ENCODE results near the gene PSORS1C2.

Gene PSORS1C2

DNA sequence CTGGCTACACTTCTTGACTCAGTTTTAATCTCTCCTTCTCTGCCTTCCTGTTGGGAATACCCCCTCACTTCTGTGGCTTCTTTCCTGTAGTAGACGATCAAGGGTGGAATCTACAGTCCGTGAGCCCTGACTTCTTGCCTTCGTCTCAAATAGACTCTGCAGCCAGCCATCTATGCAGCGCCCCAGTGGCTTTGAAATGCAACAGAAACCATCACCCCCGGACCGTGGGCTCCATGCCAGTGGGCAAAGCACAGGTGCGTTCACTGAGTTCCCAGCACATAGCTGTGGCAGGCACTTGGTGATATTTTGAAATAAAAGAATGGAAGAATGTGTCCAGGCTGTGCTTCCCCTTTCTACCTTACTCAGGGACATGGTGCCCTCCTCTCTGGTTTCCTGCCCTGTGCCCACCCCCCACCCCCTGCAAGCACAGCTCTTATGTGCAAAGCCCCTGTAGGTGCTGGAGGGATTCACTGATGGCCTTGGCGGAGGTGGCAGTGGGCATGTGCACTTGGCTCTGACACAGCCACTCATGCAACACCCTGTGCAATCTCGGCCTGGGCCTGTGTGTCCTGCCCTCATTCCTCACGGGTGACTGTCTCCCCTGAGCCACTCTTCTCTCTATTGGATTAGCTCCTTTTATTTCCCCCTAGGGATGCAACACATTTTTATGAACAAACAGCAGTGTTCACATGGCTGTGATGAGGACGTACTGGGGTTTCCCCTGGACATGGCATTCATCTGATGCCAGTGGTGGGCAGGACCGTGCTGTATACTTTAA is 13.1 kb downstream of the PSORS1C2 start:
- H3K36me3 ChIP-seq (ENCODE audit: control insufficient read depth, insufficient read depth, low read length) = no peaks in the 10 kb centered on the region
- peak overlapping the region; percentile 6 for H3K27ac ChIP-seq (ENCODE audit: low read depth, low read length)
- no peak overlapping the region for H3K4me3 ChIP-seq (ENCODE audit: low read length)
- no peaks in the 10 kb centered on the region for H3K27me3 ChIP-seq (ENCODE audit: control insufficient read depth, insufficient read depth, low read length)
- H3K9ac ChIP-seq (ENCODE audit: low read length) = no peak overlapping the region
- peaks cover 22% of the 10 kb centered on the region for H3K4me1 ChIP-seq (ENCODE audit: control insufficient read depth, insufficient read depth, low read length)

DNA sequence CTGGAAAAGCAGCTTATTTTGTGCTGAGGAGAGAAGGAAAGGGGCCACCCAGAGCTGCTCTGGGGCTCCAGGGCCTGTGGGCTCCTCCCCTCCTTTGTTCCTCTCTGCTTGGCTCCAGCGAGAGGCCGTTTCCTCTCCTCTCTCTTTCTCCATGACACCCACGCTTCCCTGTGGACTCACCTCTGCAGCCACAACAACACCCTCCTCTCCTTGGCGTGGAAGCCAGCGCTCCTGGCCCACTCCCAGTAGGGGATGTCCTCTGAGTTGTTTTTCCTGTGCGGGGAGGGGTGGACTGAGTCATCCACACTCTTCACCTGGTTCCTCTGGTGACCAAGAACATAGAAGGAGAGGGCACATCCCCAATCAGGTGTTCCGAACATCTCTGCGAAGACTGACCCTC is 13.7 kb downstream of the PSORS1C2 start:
- Histone ChIP-seq H3K27me3 (ENCODE audit: control insufficient read depth, insufficient read depth, low read length) (no peaks in the 10 kb centered on the region), H3K4me1 (ENCODE audit: control insufficient read depth, insufficient read depth, low read length) (peaks cover 22% of the 10 kb centered on the region), H3K36me3 (ENCODE audit: control insufficient read depth, insufficient read depth, low read length) (no peaks in the 10 kb centered on the region), H3K9ac (ENCODE audit: low read length) (no peak overlapping the region), H3K27ac (ENCODE audit: low read depth, low read length) (peak overlapping the region; percentile 6), H3K4me3 (ENCODE audit: low read length) (no peak overlapping the region)

DNA sequence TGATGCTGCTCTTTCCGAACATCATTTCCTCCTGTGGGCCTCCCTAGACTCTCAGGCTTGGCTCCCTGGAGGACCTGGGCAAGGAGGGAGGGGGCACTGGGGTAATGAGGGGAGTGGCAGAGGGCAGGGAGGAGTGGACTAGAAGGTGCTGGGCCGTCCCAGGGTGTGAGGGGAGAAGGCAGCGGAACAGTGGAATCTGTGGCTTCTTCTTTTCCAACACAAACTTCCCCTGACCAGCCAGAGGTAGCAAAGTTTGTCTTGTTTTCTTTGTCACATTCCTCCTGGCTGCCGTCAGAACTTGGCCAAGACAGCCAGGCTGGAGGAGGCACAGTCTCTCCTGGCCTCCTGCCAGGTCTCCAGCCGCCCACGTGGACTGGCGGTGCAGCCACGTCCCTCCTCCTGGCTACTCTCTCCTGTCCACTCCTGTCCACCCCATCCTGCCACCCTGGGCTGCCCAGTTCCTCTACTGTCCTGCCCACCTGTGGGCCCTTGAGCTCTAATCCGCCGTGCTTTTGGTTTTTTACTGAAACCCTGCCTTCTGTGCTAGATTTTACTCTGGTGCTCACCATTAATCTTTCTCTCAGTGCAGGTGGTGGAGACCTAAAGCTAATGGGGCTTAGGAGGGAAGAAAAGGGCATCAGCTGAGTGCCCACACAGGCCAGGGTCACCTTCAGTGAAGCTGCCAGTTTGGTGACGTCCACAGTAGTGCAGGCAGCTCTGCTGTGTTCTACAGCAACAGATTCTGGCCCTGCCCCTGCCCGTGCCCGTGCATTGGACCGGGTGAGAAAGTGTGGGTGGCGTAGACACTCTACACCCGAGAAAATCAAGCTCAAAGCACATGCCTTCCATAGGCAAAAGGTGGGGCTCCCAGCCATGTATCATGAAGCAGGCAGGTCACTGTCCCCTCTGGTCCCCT is 15.8 kb downstream of the PSORS1C2 start:
- Histone ChIP-seq H3K27ac (ENCODE audit: low read depth, low read length) (peak overlapping the region; percentile 80), H3K4me1 (ENCODE audit: control insufficient read depth, insufficient read depth, low read length) (peaks cover 22% of the 10 kb centered on the region), H3K36me3 (ENCODE audit: control insufficient read depth, insufficient read depth, low read length) (no peaks in the 10 kb centered on the region), H3K27me3 (ENCODE audit: control insufficient read depth, insufficient read depth, low read length) (peaks cover 3% of the 10 kb centered on the region), H3K4me3 (ENCODE audit: low read length) (no peak overlapping the region), H3K9ac (ENCODE audit: low read length) (no peak overlapping the region)

DNA sequence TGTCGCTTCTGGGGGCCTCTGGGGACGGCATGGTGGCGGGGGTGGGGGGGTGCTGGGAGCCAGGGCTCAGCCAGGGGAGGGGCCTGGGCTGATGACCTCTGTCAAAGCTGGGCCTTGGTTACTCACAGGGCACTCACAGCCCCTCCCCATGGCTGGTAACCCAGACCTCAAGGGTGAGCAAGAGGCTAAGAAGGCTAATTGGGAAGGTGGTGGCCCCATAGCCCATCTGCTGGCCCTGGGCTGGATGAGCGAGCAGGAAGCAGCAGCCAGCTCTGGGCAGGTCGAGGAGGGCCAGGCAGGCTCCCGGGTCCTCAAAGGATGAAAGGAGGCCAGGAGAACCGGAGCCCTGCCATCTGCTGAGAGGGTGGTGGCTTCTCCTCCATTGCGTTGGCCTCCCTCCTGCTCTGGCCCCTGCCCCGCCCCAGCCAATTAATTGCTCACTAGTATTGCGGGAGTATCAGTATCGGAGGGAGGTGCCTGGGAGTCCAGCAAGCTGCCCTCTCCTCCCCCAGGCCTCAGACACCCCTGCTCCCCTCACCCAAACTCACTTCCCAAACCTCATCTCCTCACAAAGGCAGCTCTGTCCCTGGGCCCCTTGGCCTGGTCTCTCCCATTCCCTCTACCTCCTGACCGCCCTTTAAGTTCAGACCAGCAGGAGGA is 17.6 kb downstream of the PSORS1C2 start:
- Histone ChIP-seq H3K4me1 (ENCODE audit: control insufficient read depth, insufficient read depth, low read length) (peaks cover 22% of the 10 kb centered on the region), H3K9ac (ENCODE audit: low read length) (no peak overlapping the region), H3K4me3 (ENCODE audit: low read length) (no peak overlapping the region), H3K27ac (ENCODE audit: low read depth, low read length) (no peak overlapping the region), H3K36me3 (ENCODE audit: control insufficient read depth, insufficient read depth, low read length) (no peaks in the 10 kb centered on the region), H3K27me3 (ENCODE audit: control insufficient read depth, insufficient read depth, low read length) (peaks cover 3% of the 10 kb centered on the region)

DNA sequence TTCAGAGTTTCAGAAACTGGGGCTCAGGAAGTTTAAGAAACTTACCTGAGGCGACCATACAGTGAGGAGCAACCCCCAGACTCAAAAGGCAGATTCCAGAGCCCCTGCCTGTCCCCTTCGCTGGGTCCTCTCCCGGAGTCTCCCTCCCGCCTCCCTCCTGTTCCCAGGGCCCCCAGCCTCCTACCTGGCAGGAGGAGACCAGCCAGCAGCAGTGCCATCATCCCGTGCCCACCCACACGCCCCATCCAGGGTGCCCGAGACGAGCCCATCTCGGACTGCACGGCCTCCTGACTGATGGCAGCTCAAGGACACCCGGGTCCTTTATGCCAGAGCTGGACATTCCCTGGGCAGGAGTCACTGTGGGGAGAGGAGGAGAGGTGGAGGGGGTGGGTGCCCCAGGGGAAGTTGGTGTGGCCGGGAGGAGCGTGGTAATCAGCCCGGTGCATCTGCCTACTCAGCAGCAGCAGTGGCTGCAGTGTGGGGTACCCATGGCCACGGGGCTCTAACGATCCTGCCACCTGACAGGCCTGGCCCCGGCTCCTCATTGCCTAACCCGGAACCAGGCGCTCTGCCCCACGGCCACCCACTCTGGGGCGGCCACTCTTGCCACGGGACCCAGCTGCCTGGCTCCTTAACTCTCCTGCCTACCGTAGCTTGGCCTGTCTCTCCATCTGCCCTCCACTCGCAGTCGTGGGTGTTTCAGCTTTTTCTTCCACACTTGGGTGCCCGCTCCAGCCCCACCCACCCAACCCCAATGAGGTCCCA is 18.5 kb downstream of the PSORS1C2 start, which contains the start of gene CDSN:
Gene CDSN (minus strand): TSS at position 296 of the 765 bp plus-strand sequence. CDS start 27 bp downstream, at position 269.
- Histone ChIP-seq H3K36me3 (ENCODE audit: control insufficient read depth, insufficient read depth, low read length) (no peaks in the 10 kb centered on the region), H3K4me1 (ENCODE audit: control insufficient read depth, insufficient read depth, low read length) (peaks cover 26% of the 10 kb centered on the region), H3K27me3 (ENCODE audit: control insufficient read depth, insufficient read depth, low read length) (peaks cover 3% of the 10 kb centered on the region), H3K9ac (ENCODE audit: low read length) (no peak within 1 kb of the TSS), H3K4me3 (ENCODE audit: low read length) (no peak within 1 kb of the TSS), H3K27ac (ENCODE audit: low read depth, low read length) (no peak within 1 kb of the TSS)

DNA sequence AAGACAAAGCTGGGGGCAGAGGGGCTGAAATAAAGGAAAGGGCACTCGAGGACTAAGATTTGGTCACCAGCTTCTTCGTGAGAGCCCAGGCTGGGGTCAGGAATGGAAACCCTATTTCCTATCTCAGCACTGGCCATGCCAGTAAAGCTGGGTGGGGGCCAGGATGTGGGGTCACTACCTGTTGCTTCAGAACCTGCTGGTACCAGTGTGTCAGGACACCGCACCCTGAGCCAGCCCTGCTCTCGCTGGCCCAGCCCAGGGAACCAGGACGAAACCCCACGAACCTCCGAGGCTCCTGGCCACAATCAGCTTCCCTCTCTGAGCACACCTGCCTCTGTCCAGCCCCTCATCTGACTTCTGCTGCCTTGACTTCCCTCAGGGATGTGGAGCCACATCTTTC is 20.7 kb downstream of the PSORS1C2 start:
- Histone ChIP-seq H3K4me1 (ENCODE audit: control insufficient read depth, insufficient read depth, low read length) (peaks cover 31% of the 10 kb centered on the region), H3K27ac (ENCODE audit: low read depth, low read length) (no peak overlapping the region), H3K9ac (ENCODE audit: low read length) (no peak overlapping the region), H3K27me3 (ENCODE audit: control insufficient read depth, insufficient read depth, low read length) (peaks cover 3% of the 10 kb centered on the region), H3K4me3 (ENCODE audit: low read length) (no peak overlapping the region), H3K36me3 (ENCODE audit: control insufficient read depth, insufficient read depth, low read length) (no peaks in the 10 kb centered on the region)

DNA sequence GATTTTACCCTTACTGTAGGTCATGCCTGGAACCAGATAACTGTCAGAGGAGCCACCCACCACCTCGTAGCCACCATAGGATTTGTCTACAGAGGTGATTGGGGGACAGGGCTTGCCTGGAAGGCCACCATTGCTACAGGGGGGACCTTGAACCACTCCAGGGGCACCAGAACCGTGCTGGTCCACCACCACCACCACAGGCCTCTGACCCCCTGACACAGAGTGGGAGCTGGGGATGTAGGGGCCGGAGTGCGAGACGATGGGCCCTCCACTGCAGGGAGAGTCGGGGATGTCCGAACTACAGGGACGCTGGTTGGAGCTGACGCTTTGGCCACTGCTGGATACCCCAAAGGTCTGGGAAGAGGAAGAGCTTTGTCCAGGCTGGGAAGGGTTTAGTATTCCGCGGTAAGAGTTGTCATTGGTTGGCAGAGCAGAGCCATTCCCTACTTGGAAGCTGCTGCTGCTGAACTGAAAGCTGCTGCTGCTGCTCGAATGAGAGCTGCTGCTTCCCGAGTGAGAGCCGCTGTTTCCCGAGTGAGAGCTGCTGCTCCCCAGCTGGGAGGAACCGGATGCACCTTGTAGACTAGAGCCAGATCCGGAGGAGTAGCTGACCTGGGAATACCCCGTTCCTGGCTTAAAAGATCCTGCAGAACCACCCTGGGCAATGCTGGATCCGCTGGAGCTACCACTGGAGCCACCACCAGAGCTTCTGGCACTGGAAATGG is 22.0 kb downstream of the PSORS1C2 start:
- H3K36me3 ChIP-seq (ENCODE audit: control insufficient read depth, insufficient read depth, low read length) = no peaks in the 10 kb centered on the region
- peak overlapping the region; percentile 42 for H3K4me3 ChIP-seq (ENCODE audit: low read length)
- peaks cover 22% of the 10 kb centered on the region for H3K4me1 ChIP-seq (ENCODE audit: control insufficient read depth, insufficient read depth, low read length)
- peaks cover 3% of the 10 kb centered on the region for H3K27me3 ChIP-seq (ENCODE audit: control insufficient read depth, insufficient read depth, low read length)
- H3K9ac ChIP-seq (ENCODE audit: low read length) = no peak overlapping the region
- peak overlapping the region; percentile 58 for H3K27ac ChIP-seq (ENCODE audit: low read depth, low read length)

DNA sequence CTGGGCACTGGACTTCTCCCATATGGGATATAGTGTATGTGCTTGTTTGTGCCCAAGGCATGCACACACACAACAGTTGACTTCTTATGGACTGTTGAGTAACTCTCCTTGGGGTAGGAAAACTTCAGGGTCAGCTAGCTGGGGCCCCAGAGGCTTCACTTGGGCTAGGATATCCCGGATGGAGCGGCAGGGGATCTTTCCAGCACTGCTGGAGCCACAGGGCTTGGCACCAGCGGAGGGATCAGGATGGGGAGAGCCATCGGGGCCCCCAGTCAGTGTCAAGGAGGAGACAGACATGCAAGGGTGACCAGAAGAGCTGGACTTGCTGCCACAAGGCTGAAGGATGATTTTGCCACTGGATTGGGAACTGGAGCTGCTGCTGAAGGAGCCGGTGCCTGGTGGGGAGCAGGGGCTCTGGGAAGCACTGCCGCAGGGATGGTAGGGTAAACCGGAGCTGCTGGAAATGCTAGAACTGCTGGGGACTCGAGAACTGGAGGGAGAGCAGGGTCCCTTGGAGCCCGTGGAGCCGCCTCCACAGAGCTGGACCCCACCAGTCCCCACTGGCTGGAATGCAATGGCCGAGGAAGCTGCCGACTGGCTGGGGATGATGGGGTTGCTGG is 22.8 kb downstream of the PSORS1C2 start:
- Histone ChIP-seq H3K4me1 (ENCODE audit: control insufficient read depth, insufficient read depth, low read length) (peaks cover 22% of the 10 kb centered on the region), H3K9ac (ENCODE audit: low read length) (no peak overlapping the region), H3K27ac (ENCODE audit: low read depth, low read length) (no peak overlapping the region), H3K27me3 (ENCODE audit: control insufficient read depth, insufficient read depth, low read length) (peaks cover 3% of the 10 kb centered on the region), H3K36me3 (ENCODE audit: control insufficient read depth, insufficient read depth, low read length) (no peaks in the 10 kb centered on the region), H3K4me3 (ENCODE audit: low read length) (peak overlapping the region; percentile 48)

DNA sequence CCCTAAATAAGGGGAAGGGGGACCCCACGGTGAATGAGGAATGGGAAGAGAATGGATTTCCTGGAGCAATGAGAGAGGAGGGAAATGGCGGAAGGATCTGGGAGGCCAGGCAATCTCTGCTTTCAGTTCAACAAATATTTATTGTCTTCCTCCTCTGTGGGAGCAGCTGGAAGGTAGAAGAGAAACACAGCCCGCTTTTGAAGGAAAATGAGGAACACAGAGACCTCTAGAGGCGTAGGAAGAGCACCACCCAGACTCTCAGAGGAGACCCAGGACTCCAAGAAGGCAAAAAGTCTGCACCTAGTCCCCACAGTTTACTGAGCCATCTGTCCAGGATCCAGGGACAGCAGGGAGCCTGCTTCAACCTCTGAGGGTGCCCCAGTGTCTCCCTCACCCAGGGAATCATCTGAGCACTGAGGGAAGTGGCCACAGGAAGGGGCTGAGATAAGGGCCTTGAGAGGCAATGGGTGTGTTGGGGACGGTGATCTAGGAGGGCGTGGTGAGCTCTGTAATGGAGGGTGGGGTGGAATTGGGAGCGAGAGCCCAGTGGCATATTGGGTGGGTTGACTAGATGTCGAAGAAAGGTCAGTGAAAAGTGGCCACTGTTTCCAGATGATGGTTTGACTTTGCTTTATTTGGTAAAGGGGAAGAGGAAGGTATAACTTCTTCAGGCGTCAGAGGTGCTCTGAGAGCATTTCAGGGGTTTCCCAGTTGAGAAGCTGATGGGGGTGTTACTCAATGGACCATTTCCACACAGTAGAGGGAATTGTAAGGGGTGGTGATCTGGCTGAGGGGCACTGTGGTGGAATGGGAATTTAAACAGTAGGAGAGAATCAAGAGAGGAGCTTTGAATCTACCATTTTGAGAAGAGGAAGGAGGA is 23.7 kb downstream of the PSORS1C2 start:
- Histone ChIP-seq H3K36me3 (ENCODE audit: control insufficient read depth, insufficient read depth, low read length) (no peaks in the 10 kb centered on the region), H3K27ac (ENCODE audit: low read depth, low read length) (peak overlapping the region; percentile 83), H3K4me3 (ENCODE audit: low read length) (peak overlapping the region; percentile 48), H3K4me1 (ENCODE audit: control insufficient read depth, insufficient read depth, low read length) (peaks cover 22% of the 10 kb centered on the region), H3K9ac (ENCODE audit: low read length) (no peak overlapping the region), H3K27me3 (ENCODE audit: control insufficient read depth, insufficient read depth, low read length) (peaks cover 3% of the 10 kb centered on the region)

DNA sequence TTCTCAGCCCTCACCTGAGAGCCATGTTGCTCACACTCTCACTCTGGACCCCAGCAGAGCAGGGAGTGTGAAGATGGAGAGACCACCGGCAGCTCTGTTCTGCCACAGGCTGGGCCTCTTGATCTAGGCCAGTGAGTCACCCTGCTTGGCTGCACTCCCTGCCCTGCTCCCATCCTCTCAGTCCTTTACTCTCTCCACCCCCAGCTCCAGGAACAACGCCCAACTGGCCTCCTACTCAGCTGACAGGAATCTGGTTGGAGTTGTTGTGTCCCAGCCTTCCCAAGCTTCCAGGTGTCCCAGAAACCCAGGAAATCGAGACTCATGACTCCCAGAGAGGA is 24.4 kb downstream of the PSORS1C2 start, which contains the start of gene PSORS1C1:
Gene PSORS1C1 (plus strand): TSS at position 260 of the 338 bp plus-strand sequence. CDS start 14,833 bp downstream, outside the sequence.
- Histone ChIP-seq H3K9ac (ENCODE audit: low read length) (no peak within 1 kb of the TSS), H3K4me3 (ENCODE audit: low read length) (peak within 1 kb of the TSS; percentile 48)

More for the DNA sequence above, 24.4 kb downstream of the PSORS1C2 start, which contains the start of gene PSORS1C1:
- Histone ChIP-seq H3K4me1 (ENCODE audit: control insufficient read depth, insufficient read depth, low read length) (peaks cover 22% of the 10 kb centered on the region), H3K36me3 (ENCODE audit: control insufficient read depth, insufficient read depth, low read length) (no peaks in the 10 kb centered on the region), H3K27me3 (ENCODE audit: control insufficient read depth, insufficient read depth, low read length) (peaks cover 3% of the 10 kb centered on the region), H3K27ac (ENCODE audit: low read depth, low read length) (peak within 1 kb of the TSS; percentile 83)

Data from rectal smooth muscle tissue (tissue), 1 donor.